OCI-LY7 (cell line): ENCODE data around the gene MGME1. TPM values are rescaled to one million over a fixed set of nuclear protein-coding genes. Genes with fewer than 3 reads are reported as not detected.
"Not testable (repeated sequence)": the region's sequence is repeated elsewhere in the genome, so short reads cannot be mapped to it uniquely, and the experiment has no call there.

Experiments used
- BruUV-seq: library from RNA; stranded (reverse); fragments of 400-500 nt; replicated peaks from 2 replicates; lab custom pipeline; 2021; lab: Mats Ljungman, UMichigan
- CTCF ChIA-PET: fragments of 300-600 bp; sonication (Branson Sonifier 250); formaldehyde crosslinking; loops from one replicate; lab custom pipeline; 2022; ENCODE audit warnings: antibody characterized with exemption; ENCODE audit not compliant: unreplicated experiment; lab: Charles Lee
- POLR2A ChIA-PET: fragments of 300-600 bp; sonication (Branson Sonifier 250); formaldehyde crosslinking; loops from one replicate; lab custom pipeline; 2022; ENCODE audit warnings: antibody characterized with exemption; lab: Charles Lee
- DNase-seq: peaks from one replicate; pipeline ENCODE4 v3.0.0-alpha.2; 2015; ENCODE audit warnings: low spot score
- H2AFZ ChIP-seq: fragments of 200-600 bp; sonication (generic), shearing (Covaris generic); 2 replicates; pipeline ENCODE4 v1.6.1; 2014; ENCODE audit warnings: mild to moderate bottlenecking, antibody characterized with exemption, low read length, moderate library complexity
- H3K27ac ChIP-seq: fragments of 200-600 bp; sonication (generic); 2 replicates; pipeline ENCODE4 v1.5.1; 2014; ENCODE audit warnings: mixed run types, low read depth, mild to moderate bottlenecking, moderate library complexity, low read length, inconsistent platforms; ENCODE audit not compliant: poor library complexity, severe bottlenecking
- H3K36me3 ChIP-seq: fragments of 200-600 bp; sonication (generic); 2 replicates; pipeline ENCODE4 v1.6.1; 2014; ENCODE audit warnings: mild to moderate bottlenecking, antibody characterized with exemption, low read length, moderate library complexity, mixed read lengths; ENCODE audit not compliant: insufficient read depth
- H3K4me1 ChIP-seq: fragments of 200-600 bp; sonication (generic); 2 replicates; pipeline ENCODE4 v1.5.1; 2014; ENCODE audit warnings: mild to moderate bottlenecking, low read length; ENCODE audit not compliant: insufficient read depth, poor library complexity, severe bottlenecking
- H3K4me2 ChIP-seq: fragments of 200-600 bp; sonication (generic); 2 replicates; pipeline ENCODE4 v1.6.1; 2014; ENCODE audit warnings: mild to moderate bottlenecking, low read length
- H3K4me3 ChIP-seq: fragments of 200-600 bp; sonication (generic); 2 replicates; pipeline ENCODE4 v1.5.1; 2014; ENCODE audit warnings: mild to moderate bottlenecking, low read depth, low read length; ENCODE audit not compliant: poor library complexity, severe bottlenecking
- H3K79me2 ChIP-seq: fragments of 200-600 bp; sonication (generic); 2 replicates; pipeline ENCODE4 v1.6.1; 2016; ENCODE audit warnings: low read depth, mild to moderate bottlenecking, low read length, moderate library complexity, mixed read lengths; ENCODE audit not compliant: insufficient read depth
- H3K9me2 ChIP-seq: fragments of 200-600 bp; sonication (generic); 2 replicates; pipeline ENCODE4 v1.6.1; 2016; ENCODE audit warnings: mild to moderate bottlenecking, low read length, mixed read lengths; ENCODE audit not compliant: insufficient read depth
- H3K9me3 ChIP-seq: fragments of 200-600 bp; sonication (generic); 2 replicates; pipeline ENCODE4 v1.6.1; 2014; ENCODE audit warnings: mild to moderate bottlenecking, mixed run types, low read length, mixed read lengths
- H4K20me1 ChIP-seq: fragments of 200-600 bp; sonication (generic); 2 replicates; pipeline ENCODE4 v1.6.1; 2014; ENCODE audit warnings: mild to moderate bottlenecking, antibody characterized with exemption, low read length, moderate library complexity, mixed read lengths; ENCODE audit not compliant: insufficient read depth
- CTCF ChIP-seq: fragments of 200-600 bp; sonication (generic); conservative IDR thresholded peaks from 2 replicates; pipeline ENCODE4 v1.5.1; 2014; ENCODE audit warnings: mild to moderate bottlenecking, antibody characterized with exemption, low read length, moderate library complexity, mixed read lengths
- EZH2phosphoT487 ChIP-seq: fragments of 200-600 bp; sonication (generic); IDR thresholded peaks from 2 replicates; pipeline ENCODE4 v1.6.1; 2018; ENCODE audit warnings: low read depth, borderline replicate concordance, mild to moderate bottlenecking, mixed run types, antibody characterized with exemption, low read length, moderate library complexity, mixed read lengths
- intact Hi-C: fragments of 100-400 bp; cut with micrococcal nuclease; formaldehyde crosslinking; loops from one replicate; pipeline ENCODE4 v1.10.0; 2022; ENCODE audit not compliant: unreplicated experiment
- total RNA-seq, 2 experiments: library from RNA; depleted of rRNA in 1 of 2; stranded (reverse); fragments of >200 nt in 1 of 2; shearing (Covaris generic) in 1 of 2; gene quantifications; 2 replicates each; pipeline ENCODE4 v1.2.3, GENCODE V29; 2014 to 2022

The MGME1 gene
- total RNA-seq, 2 experiments from 2014 or later: 46.6 to 80.1 TPM

GRCh38 chr20:18020931-18021330 lies 52.1 kb downstream of the MGME1 start:
- H3K4me2 ChIP-seq: no peak overlapping the region
- POLR2A ChIA-PET: interaction anchor here (0.7 kb wide), 1 partner anchor 21 kb away, joined by 3 read pairs; no protein-coding TSS in a partner anchor
- H3K9me3 ChIP-seq: peaks cover 6% of the 10 kb centered on the region; the same call in 1 of the 2 replicates

DNA sequence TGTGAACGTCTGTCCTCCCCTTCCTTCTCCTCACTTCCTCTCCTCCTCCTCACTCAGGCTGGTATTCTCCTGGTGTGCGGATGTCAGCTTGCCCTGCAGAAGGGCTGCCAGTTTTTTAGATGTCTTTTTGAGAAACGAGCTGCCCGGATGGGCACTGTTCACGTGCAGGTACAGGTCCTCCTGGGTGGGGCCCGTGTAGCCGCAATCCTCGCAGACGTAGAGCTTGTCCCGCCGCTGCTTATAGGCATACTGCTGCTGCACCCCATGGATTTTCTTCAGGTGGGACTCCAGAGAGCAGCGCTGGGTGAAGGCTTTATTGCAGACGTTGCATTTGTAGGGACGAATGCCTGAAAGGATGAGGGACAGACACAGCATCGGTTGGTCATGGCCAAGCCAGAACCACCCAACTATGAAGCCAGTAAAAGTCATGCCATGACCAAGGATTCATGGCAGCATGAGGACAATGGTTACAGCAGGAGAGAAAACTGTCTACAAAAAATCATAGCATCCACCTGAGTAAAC lies 55.8 kb downstream of the MGME1 start:
- peaks cover 6% of the 10 kb centered on the region; the same call in 1 of the 2 replicates for H3K9me3 ChIP-seq
- CTCF ChIA-PET: no interaction called here
- H2AFZ ChIP-seq: no peak overlapping the region
- no peaks in the 10 kb centered on the region for H3K36me3 ChIP-seq
- no peak overlapping the region for H3K27ac ChIP-seq
- no peak overlapping the region for H3K4me2 ChIP-seq
- no peaks in the 10 kb centered on the region for H3K79me2 ChIP-seq
- intact Hi-C loops: no loop called here
- no peak for DNase-seq
- no peaks in the 10 kb centered on the region for H3K9me2 ChIP-seq
- no TSS peak for BruUV-seq
- TF ChIP-seq EZH2phosphoT487 (no peak), CTCF (no peak)
- POLR2A ChIA-PET: interaction anchor here (0.6 kb wide), 1 partner anchor 553 kb away, joined by 3 read pairs; no protein-coding TSS in a partner anchor
- no peak overlapping the region for H3K4me3 ChIP-seq
- H3K4me1 ChIP-seq: no peaks in the 10 kb centered on the region
- no peaks in the 10 kb centered on the region for H4K20me1 ChIP-seq

More at GRCh38 chr20:18020931-18021330, 52.1 kb downstream of the MGME1 start:
- H3K79me2 ChIP-seq: no peaks in the 10 kb centered on the region
- no peak for TF ChIP-seq EZH2phosphoT487
- TF ChIP-seq CTCF: no peak
- intact Hi-C loops: no loop called here
- BruUV-seq: no TSS peak
- H3K4me3 ChIP-seq: no peak overlapping the region
- no peaks in the 10 kb centered on the region for H3K9me2 ChIP-seq
- H3K36me3 ChIP-seq: no peaks in the 10 kb centered on the region
- no peak for DNase-seq
- H3K27ac ChIP-seq: no peak overlapping the region
- no peaks in the 10 kb centered on the region for H3K4me1 ChIP-seq
- H2AFZ ChIP-seq: no peak overlapping the region
- CTCF ChIA-PET: interaction anchor here (0.8 kb wide), 1 partner anchor 338 kb away, joined by 3 read pairs; the partner anchor contains the start of gene RRBP1
- H4K20me1 ChIP-seq: no peaks in the 10 kb centered on the region

DNA sequence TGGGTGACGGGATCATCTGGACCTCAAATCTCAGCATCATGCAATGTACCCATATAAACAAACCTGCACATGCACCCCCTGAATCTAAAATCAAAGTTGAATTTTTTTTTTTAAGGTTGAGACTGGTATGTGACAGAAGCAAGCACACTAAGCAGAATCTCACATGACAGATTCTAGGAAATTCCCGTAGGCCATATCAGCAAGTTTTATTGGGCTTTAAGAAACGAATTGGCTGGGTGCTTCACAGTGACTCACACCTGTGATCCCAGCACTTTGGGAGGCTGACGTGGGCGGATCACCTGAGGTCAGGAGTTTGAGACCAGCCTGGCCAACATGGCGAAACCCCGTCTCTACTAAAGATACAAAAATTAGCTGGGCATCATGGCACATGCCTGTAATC lies 58.2 kb downstream of the MGME1 start:
- POLR2A ChIA-PET, H3K4me2 ChIP-seq, H3K4me1 ChIP-seq, H4K20me1 ChIP-seq, H3K36me3 ChIP-seq, intact Hi-C loops, H3K9me2 ChIP-seq, H3K79me2 ChIP-seq, H3K4me3 ChIP-seq, DNase-seq, H3K9me3 ChIP-seq, H3K27ac ChIP-seq, H2AFZ ChIP-seq, BruUV-seq, CTCF ChIA-PET: not testable (repeated sequence)
